HG03558 (cell line): ENCODE results near the gene NAA10.

Experiments used
- ATAC-seq: cut with Tn5 transposase; IDR thresholded peaks from one replicate; pipeline ENCODE4 v1.9.1; 2021; ENCODE audit warnings: moderate number of reproducible peaks; ENCODE audit not compliant: unreplicated experiment; ENCODE audit errors: extremely low read depth

Gene NAA10

DNA sequence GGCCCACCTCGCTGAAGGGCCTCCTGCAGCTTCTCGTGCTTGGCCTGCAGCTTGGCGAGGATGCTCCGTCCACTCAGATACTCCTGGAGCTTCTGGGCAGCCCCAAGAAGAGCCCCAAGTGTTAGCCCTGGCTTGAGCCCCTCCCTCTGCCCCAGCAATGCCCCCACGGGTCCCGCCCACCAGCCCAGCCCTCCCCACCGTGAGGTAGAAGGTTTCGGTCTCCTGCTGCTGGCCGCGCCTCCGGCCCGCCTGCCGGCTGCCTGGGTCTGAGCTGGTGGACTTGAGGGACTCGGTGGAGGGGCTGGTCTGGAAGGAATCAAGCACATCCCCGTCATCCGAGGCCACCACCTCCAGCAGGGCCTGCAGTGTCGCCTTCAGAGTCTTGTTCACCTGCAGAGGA, 21.6 kb downstream of the NAA10 start:
- ATAC-seq = no peak

DNA sequence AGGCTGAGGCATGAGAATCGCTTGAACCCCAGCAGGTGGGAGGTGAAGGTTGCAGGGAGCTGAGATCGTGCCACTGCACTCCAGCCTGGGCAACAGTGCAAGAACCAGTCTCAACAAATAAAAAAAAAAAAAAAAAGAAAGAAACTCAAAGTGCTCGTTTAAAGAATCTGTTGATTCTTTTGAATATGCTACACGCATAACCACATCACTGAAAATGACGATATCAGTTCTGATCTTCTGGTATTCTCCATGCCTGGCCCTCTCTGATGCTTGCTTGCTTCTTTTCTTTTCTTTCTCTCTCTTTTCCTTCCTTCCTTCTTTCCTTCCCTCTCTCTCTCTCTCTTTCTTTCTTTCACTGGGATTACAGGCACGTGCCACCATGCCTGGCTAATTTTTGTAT, 23.0 kb downstream of the NAA10 start:
- ATAC-seq = no peak

DNA sequence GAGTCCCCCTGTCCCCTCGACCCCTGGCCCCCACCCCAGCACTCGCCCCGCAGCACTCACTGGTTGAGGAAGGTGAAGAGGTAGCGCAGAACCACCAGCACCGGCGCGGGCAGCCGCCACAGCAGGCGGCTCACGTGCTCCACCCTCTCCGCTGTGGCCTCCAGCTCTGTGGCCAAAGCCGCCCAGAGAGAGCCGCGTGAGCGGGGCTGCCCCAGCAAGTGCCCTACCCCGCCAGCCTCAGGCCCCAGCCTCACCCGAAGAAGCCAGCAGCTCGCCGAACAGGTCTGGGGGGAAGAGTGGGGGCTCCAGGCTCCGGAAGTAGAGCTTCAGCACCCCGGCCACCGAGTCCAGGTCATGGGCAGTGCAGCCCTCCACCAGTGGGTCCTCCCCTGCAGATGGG, 24.4 kb downstream of the NAA10 start:
- ATAC-seq = no peak

DNA sequence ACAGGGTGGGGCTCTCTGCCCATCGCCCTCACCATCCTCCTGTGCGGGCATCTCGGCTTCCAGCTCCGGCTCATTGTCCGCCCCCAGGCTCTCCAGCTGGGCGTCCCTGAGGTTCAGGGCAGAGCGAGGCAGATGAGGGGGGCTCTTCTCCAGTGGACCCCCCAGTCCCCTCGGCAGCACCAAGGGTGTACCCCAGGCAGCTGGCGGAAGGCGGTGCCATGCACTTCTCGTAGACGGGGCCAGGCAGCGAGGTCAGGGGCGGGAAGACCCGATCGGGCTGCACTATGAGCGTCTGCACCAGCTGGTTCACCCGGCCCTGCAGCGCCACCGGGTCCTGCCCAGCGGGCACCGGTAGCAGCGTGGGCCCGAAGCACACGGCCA, 24.9 kb downstream of the NAA10 start:
- ATAC-seq = no peak

DNA sequence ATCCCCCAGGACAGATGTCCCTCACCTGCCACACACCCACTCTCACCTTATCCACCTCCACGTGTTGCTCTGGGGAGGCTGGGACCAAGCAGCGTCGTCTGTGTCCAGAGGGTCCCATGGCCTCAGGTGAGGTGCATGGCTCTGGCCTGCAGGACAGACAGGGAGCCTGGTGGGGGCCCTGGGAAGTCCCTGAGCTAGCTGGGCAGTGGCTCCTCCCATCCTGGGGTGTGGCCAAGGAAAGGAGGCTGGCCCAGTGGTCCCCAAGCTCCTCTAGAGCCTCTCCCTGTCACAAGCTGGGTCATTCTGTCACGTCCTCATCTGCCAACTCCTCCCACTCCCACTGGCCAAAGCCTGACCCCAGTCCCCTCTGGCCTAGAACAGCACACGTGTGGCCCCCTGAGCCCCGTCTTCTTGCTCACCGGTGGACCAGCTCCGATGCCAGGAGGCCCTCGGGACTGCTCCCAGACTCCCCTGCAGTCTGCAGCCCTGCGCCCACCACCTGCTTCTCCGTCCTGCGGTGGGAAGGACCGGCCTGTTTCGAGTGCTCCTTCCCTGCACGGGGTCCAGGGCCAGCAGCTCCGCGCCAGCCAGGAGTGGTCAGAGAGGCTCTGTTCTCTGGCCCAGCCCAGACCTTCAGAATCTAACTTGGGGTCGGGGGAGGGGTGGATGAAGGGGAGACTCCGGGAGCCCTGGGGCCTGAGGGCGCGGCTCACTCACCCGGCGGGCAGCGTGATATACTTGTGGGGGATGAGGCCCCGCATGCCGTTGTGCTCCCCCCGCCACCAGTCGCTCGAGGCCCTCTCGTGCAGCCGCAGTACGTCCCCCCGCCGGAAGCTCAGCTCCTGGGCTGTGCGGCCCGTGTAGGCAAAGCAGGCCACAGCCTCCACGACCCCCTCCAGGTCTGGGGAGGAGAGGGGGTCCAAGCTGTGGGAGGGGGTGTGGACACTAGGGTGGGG, 25.5 kb downstream of the NAA10 start:
- ATAC-seq = no peak

DNA sequence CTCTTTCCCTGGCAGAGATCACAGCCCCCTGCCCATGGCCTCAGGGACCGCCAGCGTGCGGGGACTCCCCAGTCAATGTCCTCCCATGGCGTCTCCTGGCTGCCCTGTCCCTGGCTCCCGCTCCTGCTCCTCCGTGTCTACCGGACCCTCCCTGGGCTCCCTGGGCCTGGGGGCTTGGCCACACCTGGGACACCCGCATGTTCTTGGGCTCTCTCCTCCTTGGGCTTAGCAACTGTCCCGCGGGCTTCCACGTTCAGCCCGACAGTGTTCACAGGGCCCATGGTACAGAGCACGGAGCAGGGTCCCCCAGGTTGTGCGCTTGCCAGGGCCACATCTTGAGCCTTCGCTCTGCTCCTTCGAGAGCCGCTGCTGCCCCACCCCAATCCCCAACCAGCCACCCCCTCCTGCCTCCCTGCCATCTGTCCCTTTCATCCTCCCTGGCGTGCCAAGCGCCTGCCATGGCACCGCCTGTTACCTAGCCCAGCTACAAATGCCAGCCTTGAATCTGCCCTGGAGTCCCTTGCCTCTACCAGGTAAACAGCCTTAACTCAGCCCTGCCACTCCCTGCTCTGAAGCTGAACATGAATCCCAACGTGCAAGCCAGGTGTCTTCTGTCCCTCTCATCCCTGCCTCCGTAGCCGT, 26.5 kb downstream of the NAA10 start:
- no peak for ATAC-seq

DNA sequence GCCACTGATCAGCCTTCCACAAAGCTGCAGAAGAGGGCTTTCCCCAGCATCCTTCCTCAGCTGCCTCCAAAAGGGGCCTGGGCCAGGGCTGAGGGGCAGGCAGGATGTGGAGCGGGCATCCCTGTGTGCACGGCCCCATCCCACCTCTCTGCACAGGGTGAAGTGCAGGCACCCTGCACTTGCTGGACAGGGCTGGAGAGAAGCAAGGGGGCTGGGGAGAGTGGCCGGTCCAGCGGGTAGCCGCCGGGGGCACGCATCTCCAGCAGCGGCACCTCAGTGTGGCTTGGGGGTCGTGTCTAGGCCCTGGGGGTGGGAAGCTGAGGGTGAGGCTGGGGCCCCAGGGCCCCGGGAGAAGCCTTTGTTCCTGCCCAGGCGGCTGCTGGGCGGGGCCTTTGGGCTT, 27.4 kb downstream of the NAA10 start:
- ATAC-seq = no peak

DNA sequence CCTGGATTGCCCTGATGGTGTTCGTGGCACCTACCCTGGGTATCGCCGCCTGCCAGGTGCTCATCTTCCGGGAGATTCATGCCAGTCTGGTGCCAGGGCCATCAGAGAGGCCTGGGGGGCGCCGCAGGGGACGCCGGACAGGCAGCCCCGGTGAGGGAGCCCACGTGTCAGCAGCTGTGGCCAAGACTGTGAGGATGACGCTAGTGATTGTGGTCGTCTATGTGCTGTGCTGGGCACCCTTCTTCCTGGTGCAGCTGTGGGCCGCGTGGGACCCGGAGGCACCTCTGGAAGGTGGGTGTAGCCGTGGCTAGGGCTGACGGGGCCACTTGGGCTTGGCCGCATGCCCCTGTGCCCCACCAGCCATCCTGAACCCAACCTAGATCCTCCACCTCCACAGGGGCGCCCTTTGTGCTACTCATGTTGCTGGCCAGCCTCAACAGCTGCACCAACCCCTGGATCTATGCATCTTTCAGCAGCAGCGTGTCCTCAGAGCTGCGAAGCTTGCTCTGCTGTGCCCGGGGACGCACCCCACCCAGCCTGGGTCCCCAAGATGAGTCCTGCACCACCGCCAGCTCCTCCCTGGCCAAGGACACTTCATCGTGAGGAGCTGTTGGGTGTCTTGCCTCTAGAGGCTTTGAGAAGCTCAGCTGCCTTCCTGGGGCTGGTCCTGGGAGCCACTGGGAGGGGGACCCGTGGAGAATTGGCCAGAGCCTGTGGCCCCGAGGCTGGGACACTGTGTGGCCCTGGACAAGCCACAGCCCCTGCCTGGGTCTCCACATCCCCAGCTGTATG, 28.5 kb downstream of the NAA10 start:
- ATAC-seq = no peak

DNA sequence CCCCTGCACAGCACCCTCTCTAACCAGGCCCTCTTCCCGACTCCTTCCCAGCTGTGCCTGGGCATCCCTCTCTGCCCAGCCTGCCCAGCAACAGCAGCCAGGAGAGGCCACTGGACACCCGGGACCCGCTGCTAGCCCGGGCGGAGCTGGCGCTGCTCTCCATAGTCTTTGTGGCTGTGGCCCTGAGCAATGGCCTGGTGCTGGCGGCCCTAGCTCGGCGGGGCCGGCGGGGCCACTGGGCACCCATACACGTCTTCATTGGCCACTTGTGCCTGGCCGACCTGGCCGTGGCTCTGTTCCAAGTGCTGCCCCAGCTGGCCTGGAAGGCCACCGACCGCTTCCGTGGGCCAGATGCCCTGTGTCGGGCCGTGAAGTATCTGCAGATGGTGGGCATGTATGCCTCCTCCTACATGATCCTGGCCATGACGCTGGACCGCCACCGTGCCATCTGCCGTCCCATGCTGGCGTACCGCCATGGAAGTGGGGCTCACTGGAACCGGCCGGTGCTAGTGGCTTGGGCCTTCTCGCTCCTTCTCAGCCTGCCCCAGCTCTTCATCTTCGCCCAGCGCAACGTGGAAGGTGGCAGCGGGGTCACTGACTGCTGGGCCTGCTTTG, 29.2 kb downstream of the NAA10 start:
- no peak for ATAC-seq

DNA sequence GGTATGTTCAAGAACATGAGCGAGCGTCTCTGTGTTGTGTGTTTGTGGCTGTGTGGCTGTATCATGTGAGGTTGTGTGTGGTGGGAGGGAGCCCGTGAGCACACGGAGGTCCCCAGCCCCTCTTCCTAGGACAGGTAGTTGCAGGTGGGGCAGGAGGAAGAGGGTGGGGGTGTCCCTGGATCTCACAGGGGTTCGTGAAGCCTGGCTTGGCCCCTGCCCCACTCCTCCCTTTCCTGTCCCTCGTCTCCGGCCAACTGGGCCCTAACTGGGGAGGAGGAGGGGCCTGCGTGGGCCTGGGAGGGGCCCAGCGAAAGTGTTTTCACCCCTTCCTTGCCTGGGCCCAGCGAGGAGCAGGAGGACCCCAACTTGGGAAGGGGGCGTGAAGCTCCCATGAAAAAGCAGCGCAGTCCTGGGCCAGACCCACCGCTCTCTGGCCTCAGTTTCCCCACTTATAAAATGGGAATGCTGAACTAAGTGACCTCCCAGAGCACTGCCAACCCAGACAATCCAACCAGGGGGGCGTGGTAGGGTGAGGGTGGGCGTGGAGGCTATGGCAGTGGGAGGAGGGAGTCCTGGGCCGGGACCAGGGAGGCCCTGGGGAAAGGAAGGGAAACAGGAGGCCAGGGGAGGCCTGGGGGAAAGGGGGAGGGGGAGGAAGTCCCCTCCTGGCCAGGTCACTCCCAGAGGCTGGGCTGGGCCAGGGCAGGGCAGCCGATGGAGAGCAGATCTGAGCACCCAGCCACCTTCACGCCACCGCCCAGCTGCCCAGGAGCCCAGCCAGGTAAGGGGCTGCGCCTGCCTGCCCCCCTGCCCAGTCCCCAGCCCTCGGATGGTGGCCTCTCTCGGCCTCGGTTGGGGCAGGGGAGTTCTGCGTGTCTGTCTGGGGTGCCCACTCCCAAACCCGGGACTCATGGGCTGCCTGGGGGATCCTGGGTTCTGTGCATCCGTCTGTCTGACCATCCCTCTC, 30.6 kb downstream of the NAA10 start, which contains the start of gene AVPR2:
Gene AVPR2, plus strand, starts transcription at position 683 of the 967 bp plus-strand sequence. CDS start 473 bp downstream, outside the sequence.
- ATAC-seq = no peak

DNA sequence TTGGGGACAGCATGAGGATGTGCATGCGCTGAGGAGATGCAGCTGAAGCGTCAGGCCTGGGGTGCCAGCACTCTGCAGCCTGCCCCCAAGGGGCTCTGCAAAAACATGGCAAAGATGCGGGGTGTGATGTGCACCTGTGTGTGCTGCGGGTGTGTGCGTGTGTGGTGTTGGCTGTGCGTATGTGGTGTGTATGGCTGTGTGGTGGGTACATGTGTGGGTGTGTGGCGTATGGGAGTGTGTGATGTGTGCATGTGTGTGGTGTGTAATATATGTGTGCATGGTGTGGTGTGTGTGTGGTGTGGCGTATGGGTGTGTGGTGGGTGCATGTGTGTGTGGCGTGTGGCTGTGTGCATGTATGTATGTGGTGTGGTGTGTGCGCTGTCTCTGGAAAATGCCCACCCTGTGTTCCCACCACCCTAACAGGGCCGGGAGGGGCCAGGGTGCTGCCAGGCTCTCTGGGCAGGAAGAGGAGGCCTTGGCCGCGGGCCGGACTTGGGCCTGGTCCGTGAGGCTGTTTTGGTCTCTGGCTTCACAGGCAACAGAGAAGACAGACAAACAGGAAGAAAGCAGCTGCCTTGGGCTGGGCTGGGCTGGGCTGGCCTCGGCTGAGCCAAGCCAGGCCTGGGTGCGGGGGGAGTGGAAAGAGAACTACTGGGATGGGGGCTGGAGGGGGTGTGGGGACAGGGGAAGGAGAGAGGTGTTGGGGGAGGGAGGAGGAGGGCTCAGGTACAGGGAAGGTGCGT, 31.4 kb downstream of the NAA10 start:
- no peak for ATAC-seq

DNA sequence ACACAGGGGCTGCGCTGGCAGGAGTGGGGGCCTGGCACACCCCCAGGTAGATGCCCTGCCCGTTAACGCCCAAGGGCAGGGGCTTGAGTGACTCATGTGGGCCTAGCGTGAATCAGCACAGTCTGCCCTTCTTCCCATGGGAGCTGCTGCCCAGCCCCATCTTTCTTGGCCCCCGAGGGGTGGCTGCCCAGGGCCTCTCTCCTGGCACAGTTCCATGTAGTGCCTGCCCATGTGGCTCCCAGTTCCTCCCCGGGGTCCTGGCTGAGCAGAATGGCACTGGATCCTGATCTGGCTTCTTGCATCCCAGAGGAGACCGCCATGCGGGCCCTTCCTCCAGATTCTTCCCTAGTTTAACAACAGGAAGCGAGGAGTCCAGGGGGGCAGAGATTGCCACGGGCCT, 32.5 kb downstream of the NAA10 start:
- ATAC-seq = no peak

DNA sequence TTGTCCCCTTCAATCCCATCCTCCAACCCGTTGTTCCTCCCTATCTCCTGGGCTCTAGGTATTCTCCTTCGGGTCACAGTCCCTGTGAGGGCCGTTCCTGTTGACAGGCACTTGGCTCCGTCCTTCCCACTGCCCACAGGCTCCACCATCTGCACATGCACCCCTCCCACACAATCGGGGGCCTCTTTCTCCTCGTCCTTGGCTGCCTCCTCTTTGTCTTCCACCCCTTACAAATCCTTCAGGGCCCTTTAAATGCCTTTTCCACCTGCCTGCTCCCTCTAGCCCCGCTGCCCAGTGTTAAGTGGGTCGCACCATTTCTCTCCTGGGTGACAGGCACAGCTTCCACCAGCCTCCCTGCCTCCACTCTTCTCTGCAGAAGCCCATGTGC, 33.1 kb downstream of the NAA10 start:
- ATAC-seq = no peak

DNA sequence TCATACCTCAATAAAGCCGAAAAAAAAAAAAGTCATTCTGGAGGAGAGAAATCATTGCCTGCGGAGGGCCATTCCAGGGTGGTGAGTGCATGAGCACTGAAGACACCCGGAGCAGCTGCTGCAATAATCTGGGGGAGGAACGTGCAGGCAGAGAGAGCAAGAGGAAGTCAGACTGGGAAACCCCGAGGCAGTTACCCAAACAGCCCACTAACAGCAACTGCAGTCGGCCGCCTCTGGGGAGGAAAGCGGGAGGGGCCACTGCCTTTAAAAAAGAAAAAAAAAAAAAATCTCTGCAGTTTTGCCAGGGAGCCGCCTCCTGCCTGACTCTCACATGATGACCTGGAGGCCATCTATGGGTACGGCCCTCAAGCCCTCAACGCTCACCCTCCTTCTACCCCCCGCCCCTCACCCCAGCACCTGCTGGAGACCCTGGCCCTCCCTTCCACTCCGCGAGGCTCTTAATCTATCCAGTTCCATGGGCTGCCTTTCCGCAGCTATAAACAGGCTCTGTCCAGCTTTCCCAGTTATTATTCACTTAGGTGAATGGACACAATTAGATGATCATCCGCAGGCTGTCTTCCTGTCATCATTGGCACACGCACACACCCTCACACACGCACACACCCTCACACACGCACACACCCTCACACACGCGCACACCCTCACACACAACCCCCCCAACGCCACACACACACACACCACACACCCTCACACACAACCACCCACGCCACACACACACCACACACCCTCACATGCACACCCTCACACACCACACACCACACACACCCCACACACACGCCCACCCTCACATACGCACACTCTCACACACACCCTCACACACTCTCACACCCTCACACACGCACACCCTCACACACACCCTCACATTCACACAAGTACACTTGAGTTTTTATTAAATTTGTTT, 33.7 kb downstream of the NAA10 start:
- no peak for ATAC-seq

DNA sequence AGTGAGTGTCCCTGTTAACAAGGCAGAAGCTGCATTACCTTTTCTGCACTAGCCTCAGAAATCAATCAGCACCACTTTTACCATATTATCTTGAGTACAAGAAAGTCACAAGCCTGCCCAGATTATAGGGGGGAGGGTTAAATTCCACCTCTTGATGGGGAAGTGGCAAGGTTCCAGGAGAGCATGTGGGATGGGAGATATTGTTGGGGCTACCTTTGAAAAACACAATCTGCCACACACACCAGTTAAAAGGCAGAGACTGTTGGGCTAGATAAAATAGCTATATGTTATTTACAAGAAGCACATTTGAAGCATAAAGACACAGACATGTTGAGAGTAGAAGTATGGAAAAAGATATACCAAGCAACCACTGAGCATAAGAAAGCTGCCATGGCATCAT, 36.9 kb downstream of the NAA10 start:
- no peak for ATAC-seq

DNA sequence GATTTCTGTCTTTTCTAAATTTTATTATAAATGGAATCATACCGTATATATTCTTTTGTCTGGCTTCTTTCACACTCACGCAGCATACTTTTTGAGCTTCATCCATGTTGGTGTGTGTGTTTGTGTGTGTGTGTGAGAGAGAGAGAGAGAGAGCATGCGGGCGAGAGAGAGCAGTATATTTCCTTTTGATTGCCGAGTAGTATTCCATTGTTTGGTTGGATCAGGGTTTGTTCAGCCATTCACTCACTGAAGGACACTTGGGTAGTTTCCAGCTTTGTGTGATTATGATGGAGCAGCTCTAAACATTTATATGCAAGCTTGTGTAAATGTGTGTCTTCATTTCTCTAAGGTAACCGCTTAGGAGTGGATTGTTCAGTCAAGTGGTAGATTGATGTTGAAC, 45.7 kb downstream of the NAA10 start:
- ATAC-seq = no peak

DNA sequence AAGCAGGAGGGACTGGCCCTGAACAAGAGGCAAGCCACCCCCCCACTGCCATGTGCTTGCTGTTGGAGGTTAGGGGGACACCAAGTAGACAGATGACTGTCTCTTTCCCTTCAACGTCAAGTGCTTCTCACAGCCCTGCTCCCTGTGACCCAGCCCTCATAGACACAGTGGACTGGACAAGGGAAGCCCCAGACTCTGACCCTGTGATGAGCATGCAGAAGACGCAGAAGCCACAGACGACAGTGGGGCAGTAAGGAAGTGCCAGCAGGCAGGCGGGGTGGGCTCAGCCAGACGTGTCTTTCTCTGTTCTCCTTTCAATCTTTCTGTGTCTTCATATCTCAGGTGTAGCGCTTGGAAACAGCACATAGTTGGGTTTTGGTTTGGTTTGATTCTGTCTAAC, 46.5 kb downstream of the NAA10 start:
- ATAC-seq = no peak

DNA sequence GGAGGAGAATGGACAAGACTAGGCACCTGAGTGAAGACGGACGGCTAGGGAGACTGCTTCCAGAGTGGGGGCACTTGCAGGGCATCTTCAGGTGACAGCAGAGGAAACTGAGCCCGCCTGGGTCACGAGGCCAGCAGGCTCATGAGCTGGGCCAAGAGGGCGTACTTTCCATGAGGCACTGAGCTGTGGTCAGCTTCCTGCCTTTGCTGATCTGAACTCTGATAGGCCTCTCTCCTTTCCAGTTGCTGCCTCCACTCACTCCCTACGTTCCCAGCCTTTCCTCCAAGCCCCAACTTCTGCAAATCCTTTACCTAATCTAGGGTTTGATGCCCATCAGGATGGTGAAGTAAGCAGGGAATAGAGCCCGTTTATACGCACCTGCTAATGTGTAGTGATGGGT, 47.5 kb downstream of the NAA10 start:
- ATAC-seq = no peak
